Measurements from ENCODE around the gene CDH23. TPM values are rescaled to one million over a fixed set of nuclear protein-coding genes. Genes with fewer than 3 reads are reported as not detected.

CDH23 gene
- total and polyA plus RNA-seq, 2 donors (not counting 1 experiment from before 2014, with no cell fraction given) = 0.37 to 0.89 TPM

GRCh38 chr10:71678057-71678805 is 281.5 kb downstream of the CDH23 start:
- Mint-ChIP-seq H3K27me3 (peaks cover 15% of the 10 kb centered on the region), H3K9me3 (ENCODE audit: insufficient read depth) (no peaks in the 10 kb centered on the region), H3K4me1 (no peaks in the 10 kb centered on the region), H3K4me3 (no peak overlapping the region), H3K27ac (no peak overlapping the region)
- H3K27ac ChIP-seq (ENCODE audit: low read length in 2 of 2) = no peak overlapping the region
- H3K27me3 ChIP-seq (replicated peaks in 1 of 4; ENCODE audit: control extremely low read depth in 1 of 4, control insufficient read depth in 3 of 4, insufficient read depth in 4 of 4, low read length in 3 of 4) = peaks cover 0 to 6% (median 0%) of the 10 kb centered on the region in 4 experiments
- ChIA-PET CTCF (no interaction called here), POLR2A (no interaction called here)
- no peak overlapping the region for H3K4me3 ChIP-seq (ENCODE audit: control extremely low read depth in 1 of 5, extremely low read depth in 1 of 5, insufficient read depth in 1 of 5, low read depth in 2 of 5, low read length in 4 of 5)
- H3K9ac ChIP-seq (ENCODE audit: low read length) = no peak overlapping the region
- no peaks in the 10 kb centered on the region for H3K9me3 ChIP-seq (ENCODE audit: control extremely low read depth in 1 of 3, control insufficient read depth in 2 of 3, insufficient read depth in 1 of 3, low read length in 2 of 3)
- no peaks in the 10 kb centered on the region for H3K36me3 ChIP-seq (replicated peaks in 1 of 2; ENCODE audit: control extremely low read depth in 1 of 2, control insufficient read depth in 1 of 2, extremely low read depth in 1 of 2, insufficient read depth in 2 of 2, low read length in 1 of 2)
- H3K4me2 ChIP-seq (replicated peaks; ENCODE audit: low read depth, low read length, poor library complexity, severe bottlenecking) = no peak overlapping the region
- DNase-seq = no peak
- H4K20me1 ChIP-seq (ENCODE audit: control insufficient read depth, insufficient read depth, low read length, poor library complexity, severe bottlenecking) = no peaks in the 10 kb centered on the region
- no peak for ATAC-seq (ENCODE audit: low read depth)
- H2AFZ ChIP-seq (ENCODE audit: insufficient read depth, low read depth, low read length, poor library complexity, severe bottlenecking) = no peak overlapping the region
- intact Hi-C loops (cut with micrococcal nuclease) = no loop called here
- H3K4me1 ChIP-seq (ENCODE audit: control insufficient read depth in 2 of 2, insufficient read depth in 2 of 2, low read length in 2 of 2) = no peaks in the 10 kb centered on the region
- TF ChIP-seq EZH2 (IDR thresholded peaks at IDR 0.05; ENCODE audit: borderline replicate concordance, insufficient read depth, low read depth, low read length, poor library complexity, severe bottlenecking) (no peak), CTCF (IDR thresholded peaks at IDR 0.05) (no peak)
- 73% methylated on average over 9 of the region's 10 CpGs for WGBS (ENCODE audit: insufficient coverage)
- H3K79me2 ChIP-seq (ENCODE audit: control insufficient read depth, insufficient read depth, low read length) = no peaks in the 10 kb centered on the region

- Histone ChIP-seq H3K4me2 (replicated peaks; ENCODE audit: low read depth, low read length, poor library complexity, severe bottlenecking) (no peak overlapping the region), H3K27me3 (replicated peaks in 1 of 4; ENCODE audit: control extremely low read depth in 1 of 4, control insufficient read depth in 3 of 4, insufficient read depth in 4 of 4, low read length in 3 of 4) (peaks cover 0 to 6% (median 0%) of the 10 kb centered on the region in 4 experiments), H3K27ac (ENCODE audit: low read length in 2 of 2) (no peak overlapping the region), H3K9ac (ENCODE audit: low read length) (no peak overlapping the region), H3K4me1 (ENCODE audit: control insufficient read depth in 2 of 2, insufficient read depth in 2 of 2, low read length in 2 of 2) (peaks cover 4 to 5% of the 10 kb centered on the region in 2 donors), H3K79me2 (ENCODE audit: control insufficient read depth, insufficient read depth, low read length) (no peaks in the 10 kb centered on the region), H4K20me1 (ENCODE audit: control insufficient read depth, insufficient read depth, low read length, poor library complexity, severe bottlenecking) (no peaks in the 10 kb centered on the region), H2AFZ (ENCODE audit: insufficient read depth, low read depth, low read length, poor library complexity, severe bottlenecking) (no peak overlapping the region), H3K4me3 (ENCODE audit: control extremely low read depth in 1 of 5, extremely low read depth in 1 of 5, insufficient read depth in 1 of 5, low read depth in 2 of 5, low read length in 4 of 5) (no peak overlapping the region), H3K36me3 (replicated peaks in 1 of 2; ENCODE audit: control extremely low read depth in 1 of 2, control insufficient read depth in 1 of 2, extremely low read depth in 1 of 2, insufficient read depth in 2 of 2, low read length in 1 of 2) (no peaks in the 10 kb centered on the region), H3K9me3 (ENCODE audit: control extremely low read depth in 1 of 3, control insufficient read depth in 2 of 3, insufficient read depth in 1 of 3, low read length in 2 of 3) (no peaks in the 10 kb centered on the region)
- no peak for ATAC-seq (ENCODE audit: low read depth)
- CTCF ChIA-PET = interaction anchor here (1.5 kb wide), 1 partner anchor 132 kb away, joined by 3 read pairs; no protein-coding TSS in a partner anchor
- no peak for DNase-seq
- Mint-ChIP-seq H3K27me3 (peaks cover 15% of the 10 kb centered on the region), H3K27ac (no peak overlapping the region), H3K4me1 (peaks cover 6% of the 10 kb centered on the region), H3K4me3 (no peak overlapping the region), H3K9me3 (ENCODE audit: insufficient read depth) (no peaks in the 10 kb centered on the region)
- WGBS (ENCODE audit: insufficient coverage) = 89% methylated on average over 6 of the region's 9 CpGs
- intact Hi-C loops (cut with micrococcal nuclease) = no loop called here
- POLR2A ChIA-PET = no interaction called here
- no peak for TF ChIP-seq CTCF (IDR thresholded peaks at IDR 0.05)
- TF ChIP-seq EZH2 (IDR thresholded peaks at IDR 0.05; ENCODE audit: borderline replicate concordance, insufficient read depth, low read depth, low read length, poor library complexity, severe bottlenecking) = no peak
These were observed 282.7 kb downstream of the CDH23 start for GRCh38 chr10:71679425-71679824.
